SHP77 (cell line): ENCODE results near the gene SNRNP35.
"Not testable (repeated sequence)": the region's sequence is repeated elsewhere in the genome, so short reads cannot be mapped to it uniquely, and the experiment has no call there.

ENCODE experiments used
- DNase-seq, 2 experiments: peaks; one replicate each; lab custom pipeline; 2025; lab: John Stamatoyannopoulos, UW

SNRNP35 gene

DNA sequence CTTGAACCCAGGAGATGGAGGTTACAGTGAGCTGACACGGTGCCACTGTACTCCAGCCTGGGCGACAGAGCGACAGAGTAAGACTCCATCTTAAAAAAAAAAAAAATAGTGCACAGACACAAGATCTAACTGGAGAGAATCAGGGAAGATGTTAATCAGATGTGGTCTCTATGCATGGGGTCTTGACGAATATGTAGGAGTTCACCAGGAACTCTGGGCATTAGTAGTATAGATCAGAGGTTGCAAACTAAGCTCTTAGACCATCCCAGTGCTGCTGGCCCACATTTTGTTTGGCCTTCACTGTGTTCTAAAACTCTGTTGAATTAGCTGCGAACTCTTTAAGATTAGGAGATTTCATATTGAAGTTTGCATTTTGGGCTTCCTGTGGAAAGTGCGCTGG lies 31.6 kb downstream of the SNRNP35 start:
- no peak for DNase-seq

- no peak for DNase-seq
Observed at GRCh38 chr12:123490089-123490488, 32.1 kb downstream of the SNRNP35 start.

DNA sequence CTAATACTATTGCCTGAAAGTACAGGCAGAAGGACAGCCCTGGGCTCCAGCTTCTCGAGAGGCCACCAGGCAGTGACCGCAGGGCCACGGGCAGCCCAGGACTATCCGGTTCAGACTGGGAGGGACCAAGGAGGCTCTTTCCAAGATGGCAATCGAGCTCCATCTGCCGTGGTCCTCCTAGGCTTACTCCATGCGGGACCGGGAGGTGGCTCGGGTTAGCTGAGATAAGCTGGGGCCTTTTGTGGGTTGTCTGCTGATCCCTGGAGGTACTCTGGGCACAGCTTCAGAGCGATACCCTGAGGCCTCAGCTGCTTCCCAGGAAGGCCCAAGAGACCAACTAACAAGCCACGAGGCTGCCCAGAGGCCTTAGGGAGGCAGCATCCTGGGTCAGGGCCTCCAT lies 33.1 kb downstream of the SNRNP35 start:
- no peak for DNase-seq

DNA sequence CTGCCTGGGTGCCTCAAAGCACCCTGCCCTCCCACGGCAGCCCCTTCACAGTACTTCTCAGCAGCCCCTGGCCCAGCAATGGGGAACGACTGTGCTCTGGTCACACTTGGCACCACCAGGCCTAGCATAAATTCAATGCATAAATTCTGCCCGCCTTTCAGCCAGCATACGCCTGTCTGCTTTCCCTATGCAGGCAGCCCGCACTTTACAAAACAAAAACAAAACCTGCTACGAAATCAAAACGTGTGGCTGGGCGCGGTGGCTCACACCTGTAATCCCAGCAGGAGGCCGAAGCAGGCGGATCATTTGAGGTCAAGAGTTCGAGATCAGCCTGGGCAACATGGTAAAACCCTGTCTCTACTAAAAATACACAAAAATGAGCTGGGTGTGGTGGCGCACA lies 33.5 kb downstream of the SNRNP35 start:
- DNase-seq = no peak

- not testable (repeated sequence) for DNase-seq
Observed at GRCh38 chr12:123492339-123493039, 34.5 kb downstream of the SNRNP35 start.

DNA sequence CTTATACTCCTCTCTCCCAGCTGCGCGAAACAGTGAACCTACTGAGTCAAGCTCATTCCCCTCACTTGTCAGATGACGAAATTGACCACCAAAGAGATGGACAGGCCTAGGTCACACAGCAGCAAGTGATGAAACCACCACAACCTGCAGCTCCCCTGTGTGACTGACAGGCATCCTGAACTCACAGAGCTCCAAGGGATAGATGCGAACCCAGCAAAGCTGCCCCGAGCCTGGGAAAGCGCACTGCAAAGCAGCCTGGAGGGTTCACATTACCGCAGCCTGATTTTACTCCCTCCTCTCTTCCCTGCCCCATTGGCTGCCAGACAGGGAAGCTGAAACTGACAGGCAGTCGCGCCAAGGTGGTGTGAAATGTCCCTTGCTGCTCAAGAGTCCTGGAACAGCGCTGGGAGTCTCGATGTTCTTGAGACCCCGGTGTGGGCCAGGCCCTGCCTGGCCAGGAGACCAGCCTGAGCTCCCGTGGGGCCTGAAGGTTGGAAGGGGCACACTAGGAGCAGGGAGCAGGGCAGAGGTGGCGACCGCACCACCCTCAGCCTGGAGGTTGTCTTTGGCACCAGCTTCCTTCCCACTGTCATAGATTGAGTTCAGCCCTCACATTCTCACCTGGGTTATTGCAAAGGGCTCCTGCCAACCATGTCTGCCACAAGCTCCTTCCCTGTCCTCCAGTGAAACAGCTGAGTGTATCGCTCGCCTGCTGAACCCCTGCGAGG lies 36.3 kb downstream of the SNRNP35 start:
- no peak for DNase-seq

DNA sequence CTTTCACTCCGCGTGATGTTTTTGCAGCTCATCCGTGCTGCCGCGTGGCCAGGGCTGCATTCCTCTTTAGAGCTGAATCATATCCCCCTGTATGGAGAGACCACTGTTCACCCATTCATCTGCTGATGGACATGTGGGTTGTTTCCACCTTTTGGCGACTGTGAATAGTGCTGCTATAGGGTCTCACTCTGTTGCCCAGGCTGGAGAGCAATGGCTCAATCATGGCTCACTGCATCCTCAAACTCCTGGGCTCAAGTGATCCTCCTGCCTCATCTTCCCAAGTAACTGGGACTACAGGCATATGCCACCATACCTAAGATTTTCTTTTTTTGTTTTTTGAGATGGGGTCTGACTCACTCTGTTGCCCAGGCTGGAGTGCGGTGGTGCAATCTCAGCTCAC lies 39.1 kb downstream of the SNRNP35 start:
- no peak for DNase-seq

DNA sequence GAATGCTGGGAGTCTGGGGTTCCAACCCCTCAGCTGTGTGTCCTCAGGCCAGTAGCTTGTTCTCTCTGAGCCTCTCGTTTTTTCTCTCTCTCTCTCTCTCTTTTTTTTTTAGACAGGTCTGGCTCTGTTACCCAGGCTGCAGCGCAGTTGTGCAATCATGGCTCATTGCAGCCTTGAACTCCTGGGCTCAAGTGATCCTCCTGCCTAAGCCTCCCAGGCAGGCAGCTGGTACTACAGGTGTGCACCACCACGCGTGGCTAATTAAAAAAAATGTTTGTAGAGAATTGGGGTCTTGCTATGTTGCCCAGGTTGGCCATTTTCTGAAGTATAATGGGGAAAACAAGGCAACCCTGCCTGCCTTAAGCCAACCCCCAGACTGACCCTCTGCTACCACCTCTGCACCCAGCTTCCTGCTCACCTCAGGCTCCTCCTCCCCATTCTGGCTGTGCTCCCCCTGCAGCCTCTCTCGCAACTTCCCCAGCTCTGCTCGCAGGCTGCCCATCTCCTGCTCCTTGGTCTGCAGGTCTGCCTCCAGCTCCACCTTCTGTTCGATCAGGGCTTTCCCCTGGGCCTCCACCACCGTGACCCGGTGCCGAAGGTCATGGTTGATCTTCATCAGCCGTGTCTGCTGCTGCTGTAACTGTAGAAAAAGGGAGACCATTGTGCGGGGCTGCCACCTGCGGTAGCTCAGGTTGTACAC lies 40.3 kb downstream of the SNRNP35 start:
- no peak for DNase-seq

GRCh38 chr12:123499332-123499731 lies 41.4 kb downstream of the SNRNP35 start:
- DNase-seq = no peak

DNA sequence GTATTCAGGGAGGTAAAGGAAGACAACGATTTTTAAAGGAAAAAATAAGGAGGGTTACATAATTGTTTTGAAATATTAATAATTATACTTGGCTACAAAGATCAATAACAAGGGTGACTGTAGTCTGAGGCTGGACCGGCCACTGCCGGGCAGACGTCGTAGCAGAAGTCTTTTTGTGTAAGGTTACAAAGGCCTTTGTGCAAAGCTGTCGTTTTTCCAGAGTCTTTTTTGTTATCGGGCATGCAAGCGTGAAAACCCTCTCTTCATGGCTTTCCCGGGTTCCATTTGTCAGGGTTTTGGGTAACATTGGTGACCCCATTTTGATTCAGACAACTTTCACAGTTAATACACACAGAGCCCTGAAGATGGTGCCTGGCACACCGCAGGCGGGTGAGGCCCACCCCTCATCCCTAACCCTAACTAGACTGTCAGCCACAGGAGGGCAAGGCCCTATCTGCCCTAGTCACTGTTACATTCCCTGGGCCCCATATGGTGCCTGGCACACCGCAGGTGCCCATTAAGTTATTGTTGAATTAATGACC lies 44.3 kb downstream of the SNRNP35 start:
- DNase-seq = no peak

- DNase-seq = no peak
Observed at GRCh38 chr12:123506059-123506842, 48.3 kb downstream of the SNRNP35 start.

DNA sequence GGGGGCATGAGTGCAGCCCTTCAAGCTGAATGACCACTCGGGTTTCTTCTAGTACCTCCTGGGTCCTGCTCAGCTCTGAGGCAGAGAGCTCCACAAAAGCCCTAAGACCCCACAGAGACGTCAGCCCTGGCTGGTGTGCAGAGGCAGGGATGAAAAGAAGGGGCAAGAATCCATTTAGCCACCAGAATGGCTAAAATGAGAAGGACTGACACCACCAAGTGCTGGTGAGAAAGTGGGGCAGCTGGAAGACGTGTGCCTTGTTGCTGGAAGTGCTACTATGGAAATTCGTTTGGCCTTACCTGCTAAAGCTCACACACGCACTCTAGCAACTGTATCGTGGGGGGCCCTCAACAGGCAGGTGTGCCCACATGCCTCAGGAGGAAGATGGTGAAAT lies 48.9 kb downstream of the SNRNP35 start:
- DNase-seq = no peak

- DNase-seq = no peak
Observed at GRCh38 chr12:123512838-123513665, 55.1 kb downstream of the SNRNP35 start.

GRCh38 chr12:123513805-123514204 lies 55.9 kb downstream of the SNRNP35 start:
- DNase-seq = no peak

GRCh38 chr12:123514582-123515221 lies 56.8 kb downstream of the SNRNP35 start:
- not testable (repeated sequence) for DNase-seq

- DNase-seq = no peak
Observed at GRCh38 chr12:123516216-123516780, 58.4 kb downstream of the SNRNP35 start.
